DOHH2 (cell line): Measurements from ENCODE around the gene ACTR2.

Experiments used
- EZH2phosphoT487 ChIP-seq: fragments of 200-600 bp; sonication (generic); IDR thresholded peaks from 2 replicates; pipeline ENCODE4 v1.6.1; 2017; ENCODE audit warnings: borderline replicate concordance, mild to moderate bottlenecking, antibody characterized with exemption, low read length, moderate library complexity, mixed read lengths
- TF ChIP-seq, protein P1 (sequence below): fragments of 200-600 bp; sonication (generic); IDR thresholded peaks from one replicate; pipeline ENCODE4 v1.5.1; 2014; ENCODE audit warnings: antibody characterized with exemption, mild to moderate bottlenecking, low read depth, low read length; ENCODE audit not compliant: poor library complexity, severe bottlenecking

- TF ChIP-seq, protein P1, sequence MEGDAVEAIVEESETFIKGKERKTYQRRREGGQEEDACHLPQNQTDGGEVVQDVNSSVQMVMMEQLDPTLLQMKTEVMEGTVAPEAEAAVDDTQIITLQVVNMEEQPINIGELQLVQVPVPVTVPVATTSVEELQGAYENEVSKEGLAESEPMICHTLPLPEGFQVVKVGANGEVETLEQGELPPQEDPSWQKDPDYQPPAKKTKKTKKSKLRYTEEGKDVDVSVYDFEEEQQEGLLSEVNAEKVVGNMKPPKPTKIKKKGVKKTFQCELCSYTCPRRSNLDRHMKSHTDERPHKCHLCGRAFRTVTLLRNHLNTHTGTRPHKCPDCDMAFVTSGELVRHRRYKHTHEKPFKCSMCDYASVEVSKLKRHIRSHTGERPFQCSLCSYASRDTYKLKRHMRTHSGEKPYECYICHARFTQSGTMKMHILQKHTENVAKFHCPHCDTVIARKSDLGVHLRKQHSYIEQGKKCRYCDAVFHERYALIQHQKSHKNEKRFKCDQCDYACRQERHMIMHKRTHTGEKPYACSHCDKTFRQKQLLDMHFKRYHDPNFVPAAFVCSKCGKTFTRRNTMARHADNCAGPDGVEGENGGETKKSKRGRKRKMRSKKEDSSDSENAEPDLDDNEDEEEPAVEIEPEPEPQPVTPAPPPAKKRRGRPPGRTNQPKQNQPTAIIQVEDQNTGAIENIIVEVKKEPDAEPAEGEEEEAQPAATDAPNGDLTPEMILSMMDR = no peak
- TF ChIP-seq EZH2phosphoT487 = no peak
Observed at GRCh38 chr2:65199166-65199565, 28.5 kb upstream of the ACTR2 start.
